ENCODE measurements around the gene CILP. TPM values are rescaled to one million over a fixed set of nuclear protein-coding genes. Genes with fewer than 3 reads are reported as not detected.
"Not testable (repeated sequence)": the region's sequence is repeated elsewhere in the genome, so short reads cannot be mapped to it uniquely, and the experiment has no call there.

The CILP gene
- total and polyA plus RNA-seq, 4 donors = 0.87 to 1.2 (median 0.91) TPM

DNA sequence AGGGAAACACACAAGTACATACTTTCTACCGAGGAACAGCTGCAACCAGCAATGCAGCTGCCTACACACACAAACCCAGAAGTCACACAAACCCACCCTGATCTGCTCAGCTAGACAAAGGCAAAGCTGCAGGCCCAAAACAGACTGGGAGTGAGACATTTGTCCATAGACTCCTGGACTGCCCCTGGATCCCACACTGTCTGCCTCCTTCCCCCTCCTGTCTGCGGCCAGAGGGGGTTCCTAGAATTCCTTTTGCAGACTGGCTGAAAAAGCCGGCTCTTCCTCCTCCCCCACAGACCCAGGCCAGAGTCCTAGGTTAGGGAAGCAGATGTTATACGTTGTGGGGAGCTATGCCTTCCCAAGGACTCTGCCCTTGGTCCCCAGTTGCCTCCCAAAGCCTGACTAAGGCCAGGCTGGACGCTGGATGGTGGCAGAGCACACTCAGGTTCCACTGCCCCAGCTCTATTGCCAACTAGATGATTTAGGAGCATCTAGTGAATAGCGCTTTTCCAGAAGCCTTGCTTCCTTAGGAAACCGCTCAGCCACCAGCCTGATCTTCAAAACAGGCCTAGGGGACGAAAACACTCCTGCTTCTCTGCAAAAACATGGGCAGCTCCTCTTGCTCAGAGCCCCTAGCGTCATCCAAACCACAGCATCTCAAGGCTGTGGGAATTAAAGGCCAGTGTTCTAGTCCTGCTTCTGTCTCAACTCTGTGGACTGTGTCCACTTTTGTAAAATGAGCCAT lies 37.4 kb upstream of the CILP start:
- Histone ChIP-seq H3K4me3 (ENCODE audit: low read depth, low read length) (no peak overlapping the region), H3K36me3 (ENCODE audit: control insufficient read depth, insufficient read depth, low read length) (peaks cover 27% of the 10 kb centered on the region), H3K27ac (ENCODE audit: low read depth, low read length) (peak overlapping the region; percentile 57), H3K4me1 (ENCODE audit: control insufficient read depth, insufficient read depth, low read length) (peaks cover 23% of the 10 kb centered on the region), H3K9me3 (ENCODE audit: control insufficient read depth, insufficient read depth, low read length) (no peaks in the 10 kb centered on the region), H3K27me3 (ENCODE audit: control insufficient read depth, insufficient read depth, low read length) (no peaks in the 10 kb centered on the region)
- DNase-seq (ENCODE audit: low read depth in 4 of 6, low spot score in 6 of 6) = peak in 1 of 6 donors; percentile 17
- WGBS (ENCODE audit: insufficient coverage) = 47% methylated on average over 5 of the region's 9 CpGs

DNA sequence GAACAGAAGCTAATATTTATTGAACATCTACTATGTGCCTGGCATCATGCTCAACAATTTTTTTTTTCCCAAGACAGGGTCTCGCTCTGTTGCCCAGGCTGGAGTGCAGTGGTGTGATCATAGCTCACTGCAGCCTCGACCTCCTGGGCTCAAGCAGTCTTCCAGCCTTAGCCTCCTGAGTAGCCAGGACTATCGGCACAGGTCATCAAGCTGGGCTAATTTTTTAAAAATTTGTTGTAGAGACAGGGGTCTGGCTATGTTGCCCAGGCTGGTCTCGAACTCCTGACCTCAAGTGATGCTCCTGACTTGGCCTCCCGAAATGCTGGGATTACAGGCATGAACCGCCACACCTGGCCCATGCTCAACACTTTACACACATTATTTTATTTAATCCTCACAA lies 35.7 kb upstream of the CILP start:
- Histone ChIP-seq H3K27me3 (ENCODE audit: control insufficient read depth, insufficient read depth, low read length) (no peaks in the 10 kb centered on the region), H3K36me3 (ENCODE audit: control insufficient read depth, insufficient read depth, low read length) (peaks cover 27% of the 10 kb centered on the region), H3K27ac (ENCODE audit: low read depth, low read length) (no peak overlapping the region), H3K4me3 (ENCODE audit: low read depth, low read length) (no peak overlapping the region), H3K9me3 (ENCODE audit: control insufficient read depth, insufficient read depth, low read length) (no peaks in the 10 kb centered on the region), H3K4me1 (ENCODE audit: control insufficient read depth, insufficient read depth, low read length) (peaks cover 23% of the 10 kb centered on the region)
- WGBS (ENCODE audit: insufficient coverage) = 98% methylated on average over 4 of the region's 6 CpGs
- no peak for DNase-seq (ENCODE audit: low read depth in 4 of 6, low spot score in 6 of 6)

DNA sequence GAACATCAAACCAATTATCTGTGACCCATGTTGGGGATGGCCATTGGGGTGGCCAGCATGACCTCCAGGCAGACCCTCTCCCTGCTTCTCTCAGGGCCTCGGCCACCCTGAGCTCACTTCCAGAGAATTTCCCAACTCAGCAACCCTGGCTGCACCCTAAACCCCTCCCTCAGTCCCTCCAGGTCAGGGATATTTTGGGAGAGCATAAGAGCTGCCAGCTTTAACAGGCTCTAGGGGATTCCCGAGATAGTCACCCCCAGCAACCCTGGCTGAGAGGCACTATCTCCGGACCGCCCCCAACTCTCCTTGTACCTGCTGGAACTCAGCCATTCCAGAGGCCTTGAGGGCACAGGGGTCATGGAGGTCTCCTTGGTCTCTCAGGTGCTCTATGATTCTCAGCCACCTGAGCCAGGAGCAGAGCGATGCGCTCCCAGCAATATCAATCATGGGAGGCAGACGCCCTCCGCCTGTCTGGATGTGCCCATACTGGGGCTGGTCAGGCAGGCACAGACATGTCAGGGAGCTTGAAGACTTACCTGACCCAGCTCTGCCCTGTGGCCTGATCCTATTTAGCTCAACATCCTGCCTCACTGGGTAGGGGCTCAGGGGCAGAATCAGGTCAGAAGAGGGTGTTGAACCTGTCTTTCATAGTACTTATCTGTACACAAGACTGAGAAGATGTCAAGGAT lies 34.9 kb upstream of the CILP start:
- DNase-seq (ENCODE audit: low read depth in 4 of 6, low spot score in 6 of 6) = no peak
- peaks cover 27% of the 10 kb centered on the region for H3K36me3 ChIP-seq (ENCODE audit: control insufficient read depth, insufficient read depth, low read length)
- no peaks in the 10 kb centered on the region for H3K9me3 ChIP-seq (ENCODE audit: control insufficient read depth, insufficient read depth, low read length)
- 92% methylated on average over 8 of the region's 8 CpGs for WGBS (ENCODE audit: insufficient coverage)
- no peaks in the 10 kb centered on the region for H3K27me3 ChIP-seq (ENCODE audit: control insufficient read depth, insufficient read depth, low read length)
- peak overlapping the region; percentile 73 for H3K27ac ChIP-seq (ENCODE audit: low read depth, low read length)
- H3K4me1 ChIP-seq (ENCODE audit: control insufficient read depth, insufficient read depth, low read length) = peaks cover 23% of the 10 kb centered on the region
- no peak overlapping the region for H3K4me3 ChIP-seq (ENCODE audit: low read depth, low read length)

DNA sequence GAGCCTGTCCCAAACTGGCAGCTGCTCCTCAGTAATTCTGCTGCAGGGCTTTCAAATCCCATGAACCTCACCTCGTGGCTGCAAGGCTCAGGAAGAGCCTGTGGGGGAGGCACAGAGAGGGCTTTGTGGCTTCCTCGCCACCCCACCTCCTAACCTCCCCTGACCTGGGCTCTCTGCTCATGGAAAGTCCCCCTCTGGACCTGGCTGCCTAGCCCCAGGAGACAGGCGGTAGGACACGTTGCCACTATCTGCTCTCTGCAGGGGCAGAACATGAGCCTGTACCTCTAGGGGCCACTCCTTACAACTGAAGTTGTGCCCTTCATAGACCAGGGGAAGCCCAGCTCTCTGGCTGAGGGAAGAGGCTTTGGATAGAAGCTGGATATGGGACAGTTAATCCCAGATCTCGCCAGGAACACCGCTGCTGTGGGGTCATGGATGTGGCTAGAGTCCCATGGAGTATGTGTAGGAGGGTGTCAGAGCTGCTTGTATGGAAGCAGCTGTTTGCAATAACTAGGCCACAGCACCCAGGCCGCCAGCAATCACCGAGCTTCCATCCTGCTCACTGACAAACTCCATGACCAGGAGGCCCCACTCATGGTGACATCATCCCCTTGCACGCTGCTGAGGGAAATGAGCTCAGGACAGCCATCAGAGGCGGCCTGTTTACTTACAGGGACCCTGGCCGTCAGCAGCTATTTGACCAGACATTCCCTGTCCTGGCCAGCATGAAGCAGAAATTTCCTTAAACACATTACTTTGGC lies 34.0 kb upstream of the CILP start:
- H3K27me3 ChIP-seq (ENCODE audit: control insufficient read depth, insufficient read depth, low read length) = no peaks in the 10 kb centered on the region
- DNase-seq (ENCODE audit: low read depth in 4 of 6, low spot score in 6 of 6) = peak in 1 of 6 donors; percentile 21
- peaks cover 23% of the 10 kb centered on the region for H3K4me1 ChIP-seq (ENCODE audit: control insufficient read depth, insufficient read depth, low read length)
- peak overlapping the region; percentile 73 for H3K27ac ChIP-seq (ENCODE audit: low read depth, low read length)
- no peak overlapping the region for H3K4me3 ChIP-seq (ENCODE audit: low read depth, low read length)
- WGBS (ENCODE audit: insufficient coverage) = 84% methylated on average over 11 of the region's 11 CpGs
- peaks cover 23% of the 10 kb centered on the region for H3K36me3 ChIP-seq (ENCODE audit: control insufficient read depth, insufficient read depth, low read length)
- H3K9me3 ChIP-seq (ENCODE audit: control insufficient read depth, insufficient read depth, low read length) = no peaks in the 10 kb centered on the region

DNA sequence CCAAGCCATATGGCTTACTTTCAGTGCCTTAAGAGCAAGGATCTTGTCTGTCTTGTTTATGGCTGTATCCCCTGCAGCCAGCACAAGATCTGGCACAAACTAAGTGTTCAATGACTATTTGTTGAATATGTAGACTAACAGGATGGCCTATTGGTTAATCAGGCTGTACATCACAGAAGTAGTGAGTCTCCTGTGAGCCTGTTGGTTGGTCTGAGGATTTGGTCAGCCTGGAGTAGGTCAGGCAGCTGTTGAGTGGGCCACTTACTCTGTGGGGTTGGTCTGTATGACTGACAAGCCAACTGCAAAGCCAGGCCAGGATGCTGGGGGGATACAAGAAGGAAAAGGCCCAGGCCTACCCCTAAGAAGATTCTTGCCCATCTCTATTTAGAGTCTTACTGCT lies 33.4 kb upstream of the CILP start:
- no peak overlapping the region for H3K4me3 ChIP-seq (ENCODE audit: low read depth, low read length)
- no peak for DNase-seq (ENCODE audit: low read depth in 4 of 6, low spot score in 6 of 6)
- peak overlapping the region; percentile 73 for H3K27ac ChIP-seq (ENCODE audit: low read depth, low read length)
- H3K4me1 ChIP-seq (ENCODE audit: control insufficient read depth, insufficient read depth, low read length) = peaks cover 21% of the 10 kb centered on the region
- H3K27me3 ChIP-seq (ENCODE audit: control insufficient read depth, insufficient read depth, low read length) = no peaks in the 10 kb centered on the region
- no peaks in the 10 kb centered on the region for H3K9me3 ChIP-seq (ENCODE audit: control insufficient read depth, insufficient read depth, low read length)
- peaks cover 20% of the 10 kb centered on the region for H3K36me3 ChIP-seq (ENCODE audit: control insufficient read depth, insufficient read depth, low read length)

DNA sequence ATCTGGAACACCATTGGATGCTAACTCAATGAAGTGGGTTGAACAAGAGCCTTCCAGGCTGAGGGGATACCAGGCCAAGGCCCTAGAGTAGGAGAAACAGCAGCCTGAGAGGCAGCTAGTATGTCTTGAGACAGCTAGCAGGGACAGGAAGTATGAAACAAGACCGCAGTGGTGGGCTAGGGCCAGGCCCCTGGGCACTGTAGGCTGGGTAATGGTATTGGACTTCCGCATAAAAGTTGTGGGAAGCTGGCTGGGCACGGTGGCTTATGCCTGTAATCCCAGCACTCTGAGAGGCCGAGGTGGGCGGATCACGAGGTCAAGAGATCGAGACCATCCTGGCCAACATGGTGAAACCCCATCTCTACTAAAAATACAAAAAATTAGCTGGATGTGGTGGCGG lies 25.2 kb upstream of the CILP start:
- H3K36me3 ChIP-seq (ENCODE audit: control insufficient read depth, insufficient read depth, low read length); H3K9me3 ChIP-seq (ENCODE audit: control insufficient read depth, insufficient read depth, low read length); DNase-seq (ENCODE audit: low read depth in 4 of 6, low spot score in 6 of 6); H3K27me3 ChIP-seq (ENCODE audit: control insufficient read depth, insufficient read depth, low read length); H3K27ac ChIP-seq (ENCODE audit: low read depth, low read length); H3K4me3 ChIP-seq (ENCODE audit: low read depth, low read length); H3K4me1 ChIP-seq (ENCODE audit: control insufficient read depth, insufficient read depth, low read length): not testable (repeated sequence)
- 100% methylated on average over 2 of the region's 8 CpGs for WGBS (ENCODE audit: insufficient coverage)

DNA sequence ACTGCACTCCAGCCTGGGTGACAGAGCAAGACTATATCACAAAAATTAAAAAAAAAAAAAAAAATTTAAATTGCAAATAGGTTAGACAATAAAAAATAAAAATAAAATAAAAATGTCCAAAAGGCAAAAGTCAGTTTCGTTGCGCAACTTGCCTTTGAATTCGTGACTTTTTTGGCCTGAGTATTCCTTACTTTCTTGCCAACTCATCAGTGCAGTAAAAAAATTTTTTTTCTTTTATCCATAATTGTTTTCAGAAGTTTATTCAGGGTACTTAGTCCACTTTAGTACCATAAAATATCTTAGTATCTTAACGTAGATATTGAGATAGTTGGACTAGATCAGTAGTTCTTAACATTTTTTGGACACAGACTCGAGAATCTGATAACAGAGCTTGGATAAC lies 22.4 kb upstream of the CILP start:
- no peak for DNase-seq (ENCODE audit: low read depth in 4 of 6, low spot score in 6 of 6)
- WGBS (ENCODE audit: insufficient coverage) = no CpG with 5 or more reads among the region's 5 CpGs

DNA sequence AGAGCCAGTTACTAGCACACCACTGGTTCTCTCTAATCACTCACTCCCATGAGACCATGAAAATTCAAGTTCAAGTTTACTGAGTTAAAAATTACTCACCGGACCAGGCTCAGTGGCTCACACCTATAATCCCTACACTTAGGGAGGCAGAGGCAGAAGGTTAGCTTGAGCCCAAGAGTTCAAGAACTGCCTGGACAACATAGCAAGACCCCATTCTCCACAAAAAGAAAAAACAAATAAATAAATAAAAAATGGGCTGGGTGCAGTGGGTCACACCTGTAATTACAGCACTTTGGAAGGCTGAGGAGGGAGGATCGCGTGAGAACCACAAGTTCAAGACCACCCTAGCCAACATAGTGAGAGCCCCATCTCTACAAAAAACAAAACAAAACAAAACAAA lies 21.2 kb upstream of the CILP start:
- Histone ChIP-seq H3K9me3 (ENCODE audit: control insufficient read depth, insufficient read depth, low read length) (no peaks in the 10 kb centered on the region), H3K27me3 (ENCODE audit: control insufficient read depth, insufficient read depth, low read length) (no peaks in the 10 kb centered on the region), H3K36me3 (ENCODE audit: control insufficient read depth, insufficient read depth, low read length) (no peaks in the 10 kb centered on the region), H3K27ac (ENCODE audit: low read depth, low read length) (no peak overlapping the region), H3K4me3 (ENCODE audit: low read depth, low read length) (no peak overlapping the region), H3K4me1 (ENCODE audit: control insufficient read depth, insufficient read depth, low read length) (no peaks in the 10 kb centered on the region)
- WGBS (ENCODE audit: insufficient coverage) = no CpG with 5 or more reads among the region's 3 CpGs
- no peak for DNase-seq (ENCODE audit: low read depth in 4 of 6, low spot score in 6 of 6)

More for the DNA sequence above, 22.4 kb upstream of the CILP start:
- Histone ChIP-seq H3K27me3 (ENCODE audit: control insufficient read depth, insufficient read depth, low read length) (no peaks in the 10 kb centered on the region), H3K27ac (ENCODE audit: low read depth, low read length) (no peak overlapping the region), H3K9me3 (ENCODE audit: control insufficient read depth, insufficient read depth, low read length) (no peaks in the 10 kb centered on the region), H3K4me1 (ENCODE audit: control insufficient read depth, insufficient read depth, low read length) (no peaks in the 10 kb centered on the region), H3K36me3 (ENCODE audit: control insufficient read depth, insufficient read depth, low read length) (no peaks in the 10 kb centered on the region), H3K4me3 (ENCODE audit: low read depth, low read length) (no peak overlapping the region)

DNA sequence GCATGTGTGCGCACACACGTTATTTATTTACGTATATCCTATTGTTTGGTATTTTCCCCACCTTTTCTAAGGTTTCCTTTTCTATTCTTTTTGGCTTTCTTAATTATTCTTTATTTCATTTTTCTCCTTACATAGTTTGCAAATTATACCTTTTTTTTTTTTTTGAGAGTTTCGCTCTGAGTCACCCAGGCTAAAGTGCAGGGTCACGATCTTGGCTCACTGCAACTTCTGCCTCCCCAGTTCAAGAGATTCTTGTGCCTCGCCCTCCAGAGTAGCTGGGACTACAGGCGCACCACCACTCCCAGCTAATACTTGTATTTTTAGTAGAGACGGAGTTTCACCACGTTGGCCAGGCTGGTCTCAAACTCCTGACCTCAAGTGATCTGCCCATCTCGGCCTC lies 20.0 kb upstream of the CILP start:
- no peaks in the 10 kb centered on the region for H3K36me3 ChIP-seq (ENCODE audit: control insufficient read depth, insufficient read depth, low read length)
- no peaks in the 10 kb centered on the region for H3K27me3 ChIP-seq (ENCODE audit: control insufficient read depth, insufficient read depth, low read length)
- H3K27ac ChIP-seq (ENCODE audit: low read depth, low read length) = no peak overlapping the region
- H3K4me3 ChIP-seq (ENCODE audit: low read depth, low read length) = no peak overlapping the region
- 95% methylated on average over 4 of the region's 10 CpGs for WGBS (ENCODE audit: insufficient coverage)
- DNase-seq (ENCODE audit: low read depth in 4 of 6, low spot score in 6 of 6) = no peak
- no peaks in the 10 kb centered on the region for H3K9me3 ChIP-seq (ENCODE audit: control insufficient read depth, insufficient read depth, low read length)
- H3K4me1 ChIP-seq (ENCODE audit: control insufficient read depth, insufficient read depth, low read length) = no peaks in the 10 kb centered on the region
